Epithelial cell of proximal tubule (primary cell): Measurements from ENCODE around the gene KCNQ1. TPM values are rescaled to one million over a fixed set of nuclear protein-coding genes. Genes with fewer than 3 reads are reported as not detected.

Experiments
- DNase-seq: peaks from one replicate; pipeline ENCODE4 v3.0.0-alpha.2; 2011; ENCODE audit warnings: low read depth
- H3K4me3 ChIP-seq: 2 replicates; pipeline ENCODE4 v1.5.1; 2011; ENCODE audit warnings: low read depth, mild to moderate bottlenecking, low read length
- total RNA-seq: library from RNA; depleted of rRNA; stranded (reverse); fragments of >200 nt; gene quantifications from 2 replicates; pipeline ENCODE4 v1.2.3, GENCODE V29; 2015
- TF ChIP-seq, protein P1 (sequence below): conservative IDR thresholded peaks from 2 replicates; pipeline ENCODE4 v1.5.1; 2012; ENCODE audit warnings: low read depth, mild to moderate bottlenecking, low read length

KCNQ1 gene
- total RNA-seq, 1 donor from 2014 or later = 0.46 TPM

DNA sequence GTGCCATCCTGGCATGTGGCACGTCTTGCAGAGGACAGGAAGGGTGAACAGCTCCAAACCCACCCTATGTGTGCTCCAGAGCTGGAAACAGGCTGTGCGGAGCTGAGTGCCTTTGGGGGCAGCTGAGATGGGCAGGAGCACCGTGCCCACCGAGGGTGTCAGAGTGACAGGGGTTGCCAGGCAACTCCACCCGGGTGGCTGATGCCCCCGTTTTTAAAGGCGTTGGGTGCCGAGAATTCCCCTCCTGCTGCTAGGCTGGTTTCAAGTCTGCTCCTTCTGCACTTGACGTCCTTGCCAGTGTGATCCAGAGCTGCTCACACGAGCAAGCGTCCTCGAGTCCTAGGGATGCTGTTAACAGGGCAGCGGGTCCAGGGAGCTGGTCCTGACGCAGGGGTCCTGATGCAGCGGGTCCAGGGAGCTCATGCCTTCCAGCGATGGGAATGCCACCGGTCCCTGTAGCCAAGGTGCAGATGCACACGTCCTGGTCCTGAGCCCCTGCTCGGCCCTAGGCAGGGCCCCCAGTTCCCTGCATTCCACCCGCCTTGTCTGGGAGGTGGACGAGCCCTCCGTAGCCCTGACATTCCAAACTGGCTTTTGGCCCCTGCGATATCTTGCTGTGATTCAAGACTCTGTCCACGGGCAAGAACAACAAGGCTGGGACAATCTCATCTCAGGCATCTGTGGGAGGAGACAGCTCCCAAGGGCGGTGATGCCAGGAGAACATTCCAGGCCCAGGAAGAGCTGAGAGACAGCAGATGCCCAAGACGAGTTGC is 4.9 kb downstream of the KCNQ1 start:
- TF ChIP-seq, protein P1, sequence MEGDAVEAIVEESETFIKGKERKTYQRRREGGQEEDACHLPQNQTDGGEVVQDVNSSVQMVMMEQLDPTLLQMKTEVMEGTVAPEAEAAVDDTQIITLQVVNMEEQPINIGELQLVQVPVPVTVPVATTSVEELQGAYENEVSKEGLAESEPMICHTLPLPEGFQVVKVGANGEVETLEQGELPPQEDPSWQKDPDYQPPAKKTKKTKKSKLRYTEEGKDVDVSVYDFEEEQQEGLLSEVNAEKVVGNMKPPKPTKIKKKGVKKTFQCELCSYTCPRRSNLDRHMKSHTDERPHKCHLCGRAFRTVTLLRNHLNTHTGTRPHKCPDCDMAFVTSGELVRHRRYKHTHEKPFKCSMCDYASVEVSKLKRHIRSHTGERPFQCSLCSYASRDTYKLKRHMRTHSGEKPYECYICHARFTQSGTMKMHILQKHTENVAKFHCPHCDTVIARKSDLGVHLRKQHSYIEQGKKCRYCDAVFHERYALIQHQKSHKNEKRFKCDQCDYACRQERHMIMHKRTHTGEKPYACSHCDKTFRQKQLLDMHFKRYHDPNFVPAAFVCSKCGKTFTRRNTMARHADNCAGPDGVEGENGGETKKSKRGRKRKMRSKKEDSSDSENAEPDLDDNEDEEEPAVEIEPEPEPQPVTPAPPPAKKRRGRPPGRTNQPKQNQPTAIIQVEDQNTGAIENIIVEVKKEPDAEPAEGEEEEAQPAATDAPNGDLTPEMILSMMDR = no peak

DNA sequence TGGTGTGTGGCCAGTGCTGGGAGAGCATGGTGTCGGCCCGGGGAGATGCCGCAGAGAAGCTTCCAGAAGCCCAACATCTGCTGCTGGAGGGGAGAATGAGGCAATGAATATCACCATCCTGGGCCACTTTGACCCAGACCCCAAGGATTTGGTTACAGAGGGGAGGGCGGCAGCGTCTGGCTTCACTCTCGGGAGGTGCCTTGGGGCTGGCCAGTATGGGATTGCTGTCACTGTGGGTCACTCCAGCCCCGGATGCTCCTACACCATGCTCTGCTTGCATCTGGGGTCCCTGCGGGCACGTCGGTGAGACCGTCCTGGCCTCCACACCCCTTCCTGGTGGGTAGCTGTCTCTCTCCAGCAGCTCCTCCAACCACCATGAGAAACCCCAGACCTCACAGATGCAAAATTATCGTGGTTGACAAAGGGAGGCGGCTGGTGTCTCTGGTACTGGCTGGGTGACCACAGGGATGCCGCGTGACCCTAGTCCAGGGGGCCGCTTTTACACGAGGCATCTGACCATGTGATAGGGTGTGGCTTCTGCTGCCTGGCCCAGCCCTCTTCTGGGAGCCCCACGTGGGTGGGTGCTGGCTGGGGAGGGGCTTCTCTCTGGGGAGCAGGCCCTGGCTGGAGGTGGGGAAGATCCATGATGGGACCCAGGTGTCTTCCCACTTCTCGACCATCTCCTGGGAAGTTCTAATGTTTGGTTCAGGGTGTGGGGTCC is 5.7 kb downstream of the KCNQ1 start:
- no peak for DNase-seq

More for the DNA sequence above, 4.9 kb downstream of the KCNQ1 start:
- H3K4me3 ChIP-seq = no peak overlapping the region
- no peak for DNase-seq

DNA sequence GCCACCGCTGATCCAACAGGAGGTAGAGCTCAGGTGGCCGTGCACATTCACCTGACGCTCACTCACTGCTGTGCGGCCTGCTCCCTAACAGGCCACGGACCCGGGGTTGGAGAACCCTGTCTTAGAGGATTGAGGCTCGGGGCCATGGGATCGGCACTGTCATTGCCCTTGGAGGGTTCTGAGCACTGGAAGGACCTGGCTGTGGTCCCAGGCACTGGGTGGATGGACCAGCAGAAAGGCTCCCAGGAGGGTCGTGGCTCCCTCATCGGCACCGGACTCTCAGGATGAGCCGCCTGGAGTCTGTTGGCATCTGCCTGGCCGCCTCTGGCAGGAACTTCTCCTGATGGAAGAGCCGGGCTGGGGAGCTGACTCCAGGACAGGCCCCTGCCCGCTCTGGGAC is 6.5 kb downstream of the KCNQ1 start:
- DNase-seq = no peak
- TF ChIP-seq, protein P1 = no peak
- H3K4me3 ChIP-seq = no peak overlapping the region

More for the DNA sequence above, 5.7 kb downstream of the KCNQ1 start:
- TF ChIP-seq, protein P1 = no peak
- no peak overlapping the region for H3K4me3 ChIP-seq

DNA sequence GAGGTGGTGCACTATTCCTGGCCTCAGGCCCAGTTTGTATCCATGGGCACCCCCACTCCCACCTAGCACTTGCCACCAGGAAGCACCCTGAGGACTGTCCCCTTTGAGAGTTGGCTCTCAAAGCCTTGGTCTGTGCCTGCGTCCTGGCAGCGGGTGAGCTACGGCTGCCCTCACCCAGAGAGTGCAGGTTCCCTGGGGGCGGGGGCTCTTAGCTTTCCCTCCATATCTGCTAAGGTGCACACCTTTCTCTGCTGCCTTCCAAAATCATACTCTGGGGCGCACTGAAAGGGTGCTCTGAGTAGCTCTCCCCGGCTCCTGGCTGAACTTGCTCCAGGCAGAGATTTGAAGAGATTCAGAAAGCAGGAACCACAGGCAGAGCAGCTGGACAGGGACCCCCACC is 7.1 kb downstream of the KCNQ1 start:
- no peak for DNase-seq
- no peak overlapping the region for H3K4me3 ChIP-seq
- TF ChIP-seq, protein P1 = no peak

DNA sequence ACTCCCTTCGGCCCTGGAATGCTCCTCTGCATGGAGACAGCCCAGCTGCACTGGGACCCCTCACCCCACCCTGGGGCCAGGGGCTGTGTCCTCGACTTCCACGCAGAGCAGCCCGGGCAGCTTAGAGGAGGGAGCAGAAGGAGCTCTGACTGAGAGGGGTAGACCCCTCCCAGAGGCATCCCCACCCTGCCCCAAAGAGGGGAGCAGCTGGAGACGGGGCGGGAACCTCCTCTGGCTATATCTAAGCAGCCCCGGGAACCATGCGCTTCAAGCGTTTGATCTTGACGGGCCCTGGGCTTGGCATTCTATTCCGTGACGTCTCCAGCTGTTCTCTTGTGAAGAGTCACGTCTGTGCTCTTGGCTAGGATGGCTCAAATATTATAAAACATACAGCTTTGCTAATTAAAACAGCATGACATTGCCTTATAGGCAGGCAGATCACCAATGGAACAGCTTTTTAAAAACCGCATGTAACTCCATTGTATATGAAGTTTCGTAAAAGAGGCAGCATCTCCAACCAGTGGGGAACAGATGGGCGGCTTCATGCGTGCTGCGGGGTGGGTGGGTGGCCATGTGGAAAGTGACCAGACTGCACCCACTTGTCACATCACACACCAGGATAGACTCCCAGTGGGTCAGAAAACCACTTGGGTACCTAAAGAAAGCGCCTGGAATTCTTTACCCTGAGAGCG is 7.7 kb downstream of the KCNQ1 start:
- TF ChIP-seq, protein P1 = no peak
- no peak overlapping the region for H3K4me3 ChIP-seq
- no peak for DNase-seq

DNA sequence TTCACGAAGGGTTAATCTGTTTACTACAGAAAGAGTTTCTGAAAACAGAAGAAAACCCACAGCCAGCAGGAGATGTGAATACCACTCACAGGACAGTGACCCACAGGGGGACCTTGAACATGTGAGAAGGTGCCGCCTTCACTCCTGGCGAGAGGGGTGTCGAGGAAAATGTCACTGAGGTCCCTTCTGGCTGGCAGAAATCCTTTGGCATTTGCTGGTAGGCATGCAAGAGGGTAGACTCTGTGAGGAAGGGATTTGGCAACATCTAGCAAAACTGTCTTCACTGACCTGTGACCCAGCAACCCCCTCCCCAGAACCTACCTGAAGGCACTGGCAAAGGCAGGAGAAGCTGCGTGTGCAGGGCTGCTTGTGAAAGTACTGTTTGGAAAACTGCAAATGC is 8.6 kb downstream of the KCNQ1 start:
- DNase-seq = no peak
- H3K4me3 ChIP-seq = no peak overlapping the region
- TF ChIP-seq, protein P1 = no peak
